Glutamatergic neuron (in vitro differentiated cells): ENCODE results near the gene NTF3. TPM values are rescaled to one million over a fixed set of nuclear protein-coding genes. Genes with fewer than 3 reads are reported as not detected.

Source experiments
- DNase-seq: peaks from one replicate; pipeline ENCODE4 v3.0.0; 2022
- H3K27ac Mint-ChIP-seq: one replicate; pipeline ENCODE4 v1.8.0; 2020; ENCODE audit warnings: mild to moderate bottlenecking, mixed read lengths, inconsistent platforms; ENCODE audit not compliant: unreplicated experiment
- H3K27me3 Mint-ChIP-seq: one replicate; pipeline ENCODE4 v1.8.0; 2020; ENCODE audit warnings: mild to moderate bottlenecking, moderate library complexity, mixed read lengths, inconsistent platforms; ENCODE audit not compliant: unreplicated experiment
- H3K36me3 Mint-ChIP-seq: one replicate; pipeline ENCODE4 v1.8.0; 2020; ENCODE audit warnings: mild to moderate bottlenecking, mixed read lengths, inconsistent platforms; ENCODE audit not compliant: unreplicated experiment
- H3K4me1 Mint-ChIP-seq: one replicate; pipeline ENCODE4 v1.8.0; 2020; ENCODE audit warnings: mild to moderate bottlenecking, low read depth, mixed read lengths, inconsistent platforms; ENCODE audit not compliant: unreplicated experiment
- H3K4me3 Mint-ChIP-seq: one replicate; pipeline ENCODE4 v1.8.0; 2020; ENCODE audit warnings: mild to moderate bottlenecking, mixed read lengths, inconsistent platforms; ENCODE audit not compliant: unreplicated experiment
- H3K9me3 Mint-ChIP-seq: one replicate; pipeline ENCODE4 v1.8.0; 2020; ENCODE audit warnings: mild to moderate bottlenecking, moderate library complexity, mixed read lengths, inconsistent platforms; ENCODE audit not compliant: unreplicated experiment
- total RNA-seq: library from RNA; stranded (reverse); fragmentation: NEBNext Ultra II Directional; extraction: Animal tissue kit (Norgen Biotek cat#: 25700); gene quantifications from one replicate; pipeline ENCODE4 v1.2.1, GENCODE V29; 2021; ENCODE audit not compliant: unreplicated experiment
- TF ChIP-seq, protein P1 (sequence below): fragments of 200-600 bp; sonication (generic); IDR thresholded peaks from one replicate; pipeline ENCODE4 v1.5.0; 2021; ENCODE audit not compliant: partially characterized antibody, unreplicated experiment

The NTF3 gene
- total RNA-seq, 1 donor from 2014 or later, result 5.0 TPM

DNA sequence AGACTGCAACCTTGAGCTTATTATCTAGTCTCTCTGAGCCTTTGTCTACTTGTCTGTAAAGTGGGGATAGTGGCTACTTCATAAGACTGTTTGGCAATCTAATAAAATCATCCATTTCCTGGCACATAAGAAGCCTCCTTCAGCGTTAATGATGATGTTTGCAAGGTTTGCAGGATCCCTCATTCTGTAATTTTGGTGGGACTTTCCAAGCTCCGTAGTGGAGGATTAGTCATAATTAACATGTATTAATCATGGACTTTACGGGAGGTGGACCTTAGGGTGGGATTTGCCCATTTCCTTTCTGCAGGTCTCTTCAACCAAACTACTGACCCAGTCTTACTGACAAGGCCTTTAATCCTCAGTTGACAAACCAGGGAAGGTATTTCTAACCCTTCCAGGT, 66.2 kb downstream of the NTF3 start:
- Mint-ChIP-seq H3K4me1 (peaks cover 9% of the 10 kb centered on the region), H3K27ac (no peak overlapping the region), H3K9me3 (no peaks in the 10 kb centered on the region), H3K4me3 (no peak overlapping the region), H3K36me3 (no peaks in the 10 kb centered on the region), H3K27me3 (peaks cover 3% of the 10 kb centered on the region)
- no peak for DNase-seq
- TF ChIP-seq, protein P1, sequence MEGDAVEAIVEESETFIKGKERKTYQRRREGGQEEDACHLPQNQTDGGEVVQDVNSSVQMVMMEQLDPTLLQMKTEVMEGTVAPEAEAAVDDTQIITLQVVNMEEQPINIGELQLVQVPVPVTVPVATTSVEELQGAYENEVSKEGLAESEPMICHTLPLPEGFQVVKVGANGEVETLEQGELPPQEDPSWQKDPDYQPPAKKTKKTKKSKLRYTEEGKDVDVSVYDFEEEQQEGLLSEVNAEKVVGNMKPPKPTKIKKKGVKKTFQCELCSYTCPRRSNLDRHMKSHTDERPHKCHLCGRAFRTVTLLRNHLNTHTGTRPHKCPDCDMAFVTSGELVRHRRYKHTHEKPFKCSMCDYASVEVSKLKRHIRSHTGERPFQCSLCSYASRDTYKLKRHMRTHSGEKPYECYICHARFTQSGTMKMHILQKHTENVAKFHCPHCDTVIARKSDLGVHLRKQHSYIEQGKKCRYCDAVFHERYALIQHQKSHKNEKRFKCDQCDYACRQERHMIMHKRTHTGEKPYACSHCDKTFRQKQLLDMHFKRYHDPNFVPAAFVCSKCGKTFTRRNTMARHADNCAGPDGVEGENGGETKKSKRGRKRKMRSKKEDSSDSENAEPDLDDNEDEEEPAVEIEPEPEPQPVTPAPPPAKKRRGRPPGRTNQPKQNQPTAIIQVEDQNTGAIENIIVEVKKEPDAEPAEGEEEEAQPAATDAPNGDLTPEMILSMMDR, result no peak

DNA sequence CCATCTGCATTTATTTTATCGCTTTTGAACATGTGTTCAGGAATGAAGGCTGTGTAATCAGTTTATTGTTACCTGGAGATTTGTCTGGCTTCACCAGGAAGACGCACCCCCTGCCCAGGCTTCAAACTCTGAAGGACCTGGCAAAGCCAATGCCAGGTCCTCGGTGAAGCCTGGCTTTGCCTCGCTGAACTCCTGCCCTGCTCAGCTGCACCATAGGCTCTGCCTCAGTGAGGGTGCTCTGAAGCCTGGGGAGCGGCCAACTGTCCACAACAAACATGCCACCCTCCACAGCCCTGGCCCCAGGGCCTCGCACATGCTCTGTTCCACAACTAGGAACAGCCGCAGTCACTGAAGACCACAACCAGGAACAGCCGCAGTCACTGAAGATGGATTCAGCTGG, 66.9 kb downstream of the NTF3 start:
- H3K4me3 Mint-ChIP-seq, result no peak overlapping the region
- H3K27me3 Mint-ChIP-seq, result peaks cover 3% of the 10 kb centered on the region
- TF ChIP-seq, protein P1, result no peak
- H3K9me3 Mint-ChIP-seq, result no peaks in the 10 kb centered on the region
- no peak overlapping the region for H3K27ac Mint-ChIP-seq
- no peaks in the 10 kb centered on the region for H3K36me3 Mint-ChIP-seq
- DNase-seq, result no peak
- peaks cover 11% of the 10 kb centered on the region for H3K4me1 Mint-ChIP-seq

DNA sequence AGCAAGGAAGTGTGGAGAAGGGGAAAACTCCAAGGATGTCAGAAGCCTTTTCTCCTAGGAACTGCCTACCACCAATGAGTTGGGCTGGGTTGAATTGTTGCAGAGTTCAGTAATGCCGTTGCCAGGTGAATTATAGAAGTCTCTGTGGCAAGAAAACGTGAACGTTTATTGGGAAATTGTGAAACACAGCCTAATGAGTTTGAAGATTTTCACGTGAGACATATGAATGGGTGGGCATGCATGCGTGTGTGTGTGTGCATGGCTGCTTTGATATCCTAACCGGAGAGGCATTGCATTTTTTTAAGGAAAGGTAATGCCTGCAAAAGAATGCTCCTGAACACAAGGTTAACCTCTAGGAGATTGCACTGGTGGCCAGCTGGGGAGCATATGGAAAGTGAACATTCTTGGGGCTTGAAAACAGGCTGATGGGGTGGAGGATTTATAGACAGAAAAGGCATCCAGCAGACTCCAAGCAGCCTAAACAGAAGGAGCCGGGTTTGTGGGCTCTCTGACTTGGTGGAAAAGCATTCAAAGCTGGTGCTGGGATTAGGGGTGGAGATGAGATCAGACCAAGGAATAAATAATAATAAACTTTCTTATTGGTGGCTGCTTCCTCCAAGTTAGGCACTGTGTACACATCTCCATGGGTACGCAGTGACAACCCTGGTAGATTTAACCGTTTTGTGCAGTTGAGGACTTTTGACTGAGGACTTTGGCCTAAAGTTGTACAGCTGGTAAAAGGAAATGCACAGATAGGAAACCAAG, 67.8 kb downstream of the NTF3 start:
- Mint-ChIP-seq H3K36me3 (no peaks in the 10 kb centered on the region), H3K27me3 (peaks cover 3% of the 10 kb centered on the region), H3K4me3 (no peak overlapping the region), H3K9me3 (no peaks in the 10 kb centered on the region), H3K4me1 (peaks cover 11% of the 10 kb centered on the region), H3K27ac (no peak overlapping the region)
- no peak for DNase-seq
- TF ChIP-seq, protein P1, result no peak

DNA sequence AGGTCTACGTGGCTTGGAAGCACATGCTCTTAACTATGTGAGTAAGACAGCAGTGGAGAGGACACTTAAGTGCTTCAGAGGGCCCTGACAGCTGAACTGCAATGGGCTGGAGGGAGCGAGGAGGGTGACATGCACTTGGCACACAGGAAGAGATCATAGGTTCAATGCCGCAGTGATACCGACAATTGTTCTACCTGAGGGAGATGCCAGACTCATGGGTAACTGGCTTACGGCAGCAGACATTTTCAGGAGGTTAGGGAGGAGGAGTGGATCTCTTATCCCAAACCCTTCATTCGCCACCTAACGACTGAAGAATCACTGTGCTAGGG, 68.4 kb downstream of the NTF3 start:
- Mint-ChIP-seq H3K4me1 (peaks cover 11% of the 10 kb centered on the region), H3K4me3 (no peak overlapping the region), H3K27me3 (peaks cover 3% of the 10 kb centered on the region), H3K9me3 (no peaks in the 10 kb centered on the region), H3K36me3 (no peaks in the 10 kb centered on the region), H3K27ac (no peak overlapping the region)
- DNase-seq, result no peak
- TF ChIP-seq, protein P1, result no peak

DNA sequence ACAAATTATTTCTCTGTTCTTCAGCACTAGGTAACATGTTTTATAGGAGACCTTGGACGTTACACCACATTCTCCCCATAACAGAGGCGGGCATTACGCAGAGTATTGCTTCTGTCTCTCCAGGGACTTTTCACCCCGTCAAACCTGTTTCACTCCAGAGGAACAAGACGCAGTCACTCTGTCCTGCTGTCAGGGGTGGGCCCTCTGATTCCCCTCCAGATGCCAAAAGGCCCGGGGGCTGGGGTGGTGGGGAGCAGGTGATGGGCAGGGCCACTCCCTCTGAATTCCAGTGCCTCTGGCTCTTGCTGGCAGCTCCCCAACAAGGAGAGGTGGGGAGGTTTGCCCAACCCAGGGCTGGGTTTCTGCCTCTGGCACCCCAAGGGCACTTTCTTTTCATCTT, 71.9 kb downstream of the NTF3 start:
- Mint-ChIP-seq H3K36me3 (no peaks in the 10 kb centered on the region), H3K27me3 (peaks cover 3% of the 10 kb centered on the region), H3K27ac (no peak overlapping the region), H3K4me3 (no peak overlapping the region), H3K9me3 (peaks cover 3% of the 10 kb centered on the region), H3K4me1 (peaks cover 11% of the 10 kb centered on the region)
- no peak for DNase-seq
- TF ChIP-seq, protein P1, result no peak
